NCI-H1417 treated with DMSO at 0.1 percent for 48 hours (cell line): ENCODE measurements around the gene CACHD1.
"Not testable (repeated sequence)": the region's sequence is repeated elsewhere in the genome, so short reads cannot be mapped to it uniquely, and the experiment has no call there.

Source experiments
- DNase-seq: peaks from one replicate; lab custom pipeline; 2025; lab: John Stamatoyannopoulos, UW

Gene CACHD1

GRCh38 chr1:64594446-64594845 is 124.5 kb downstream of the CACHD1 start:
- no peak for DNase-seq

- DNase-seq: no peak
Observed at GRCh38 chr1:64595871-64596515, 126.1 kb downstream of the CACHD1 start.

- DNase-seq: no peak
Observed at GRCh38 chr1:64597113-64597512, 127.2 kb downstream of the CACHD1 start.

GRCh38 chr1:64598100-64598571 is 128.2 kb downstream of the CACHD1 start:
- DNase-seq: no peak

DNA sequence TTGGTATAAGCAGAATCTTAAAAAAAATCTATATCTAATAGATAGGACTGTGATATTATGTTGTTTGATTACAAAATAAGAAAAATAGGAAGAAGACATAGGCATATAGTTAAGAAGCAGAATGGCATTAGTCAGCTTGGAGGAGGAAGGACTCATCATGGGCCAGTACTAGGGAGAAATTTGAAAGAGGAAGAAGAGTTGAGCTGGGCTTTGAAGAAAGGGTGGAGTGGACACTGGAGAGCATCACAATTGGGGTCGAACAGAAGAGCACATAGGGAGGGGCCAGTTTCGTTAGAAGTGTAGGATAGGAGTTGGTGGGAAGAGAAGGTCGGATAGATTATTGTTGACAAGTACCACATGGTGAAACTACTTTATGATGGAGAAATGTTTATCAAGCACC is 129.3 kb downstream of the CACHD1 start:
- DNase-seq: no peak

GRCh38 chr1:64601207-64601606 is 131.3 kb downstream of the CACHD1 start:
- no peak for DNase-seq

DNA sequence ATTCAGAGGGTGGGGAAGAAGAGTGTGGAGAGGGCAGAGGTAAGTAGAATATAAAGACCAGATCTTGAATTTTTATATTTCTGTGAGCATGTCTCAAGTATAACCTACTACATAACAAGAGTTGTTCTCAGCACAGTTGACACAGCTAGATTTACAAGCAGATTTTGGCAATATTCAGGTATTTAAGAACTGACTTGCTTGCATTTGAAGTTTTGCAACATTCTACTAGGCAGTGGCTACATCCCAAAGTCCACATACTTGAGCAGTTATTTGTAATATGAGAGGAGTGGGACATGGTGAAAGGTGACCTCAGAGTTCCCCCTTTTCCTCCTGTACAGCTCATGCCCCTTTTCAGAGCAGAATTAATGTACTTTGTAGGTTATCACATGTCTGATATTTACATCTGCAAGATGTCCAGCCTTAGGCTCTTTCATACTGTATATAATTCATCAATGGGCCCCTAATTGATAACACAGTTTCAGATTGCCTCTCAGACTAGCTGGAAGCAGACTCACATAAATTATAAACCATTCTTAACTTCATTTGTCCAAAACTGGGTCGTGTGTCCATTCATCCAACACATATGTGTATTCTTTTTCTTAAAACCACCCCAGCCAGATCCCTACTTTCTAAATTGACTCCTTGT is 138.2 kb downstream of the CACHD1 start:
- no peak for DNase-seq

GRCh38 chr1:64608651-64609048 is 138.7 kb downstream of the CACHD1 start:
- no peak for DNase-seq

DNA sequence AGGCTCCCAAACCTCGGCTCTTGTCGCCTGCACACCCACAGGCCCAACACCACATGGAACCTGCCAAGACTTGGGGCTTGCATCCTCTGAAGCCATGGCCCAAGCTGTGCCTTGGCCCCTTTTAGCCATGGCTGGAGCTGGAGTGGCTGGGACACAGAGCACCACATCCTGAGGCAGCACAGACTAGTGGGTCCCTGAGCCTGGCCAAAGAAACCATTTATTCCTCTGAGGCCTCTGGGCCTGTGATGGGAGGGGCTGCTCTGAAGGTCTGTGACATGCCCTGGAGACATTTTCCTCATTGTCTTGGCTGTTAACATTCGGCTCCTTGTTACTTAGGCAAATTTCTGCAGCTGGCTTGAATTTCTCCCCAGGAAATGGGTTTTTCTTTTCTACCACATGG is 141.0 kb downstream of the CACHD1 start:
- not testable (repeated sequence) for DNase-seq

- no peak for DNase-seq
Observed at GRCh38 chr1:64616039-64616438, 146.1 kb downstream of the CACHD1 start.

GRCh38 chr1:64623750-64624191 is 153.8 kb downstream of the CACHD1 start:
- no peak for DNase-seq

DNA sequence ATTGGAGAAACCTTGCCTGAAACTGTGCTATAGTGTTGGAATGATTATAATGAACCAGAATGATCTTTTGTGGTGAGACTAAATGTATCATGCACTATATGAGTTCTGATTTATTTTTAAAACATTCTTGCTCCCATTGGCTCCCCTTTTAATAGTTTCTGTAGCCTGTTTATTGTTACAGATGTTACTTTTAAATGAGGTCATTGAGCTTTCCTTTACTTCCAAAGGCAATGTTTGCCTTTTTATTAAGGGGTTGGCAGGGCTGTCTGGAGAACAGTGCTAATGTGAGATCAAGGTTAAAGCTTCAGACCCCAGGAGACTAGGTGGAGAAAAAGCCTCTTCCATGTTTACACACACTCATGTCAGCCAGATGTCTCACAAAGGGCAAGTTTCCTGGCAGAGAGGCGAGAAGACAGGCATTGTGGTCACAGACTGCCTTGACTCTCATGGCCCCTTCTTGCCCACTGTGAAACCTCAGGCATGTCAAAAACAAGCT is 154.3 kb downstream of the CACHD1 start:
- DNase-seq: no peak

- no peak for DNase-seq
Observed at GRCh38 chr1:64624808-64625207, 154.9 kb downstream of the CACHD1 start.

GRCh38 chr1:64630611-64631010 is 160.7 kb downstream of the CACHD1 start:
- DNase-seq: no peak

DNA sequence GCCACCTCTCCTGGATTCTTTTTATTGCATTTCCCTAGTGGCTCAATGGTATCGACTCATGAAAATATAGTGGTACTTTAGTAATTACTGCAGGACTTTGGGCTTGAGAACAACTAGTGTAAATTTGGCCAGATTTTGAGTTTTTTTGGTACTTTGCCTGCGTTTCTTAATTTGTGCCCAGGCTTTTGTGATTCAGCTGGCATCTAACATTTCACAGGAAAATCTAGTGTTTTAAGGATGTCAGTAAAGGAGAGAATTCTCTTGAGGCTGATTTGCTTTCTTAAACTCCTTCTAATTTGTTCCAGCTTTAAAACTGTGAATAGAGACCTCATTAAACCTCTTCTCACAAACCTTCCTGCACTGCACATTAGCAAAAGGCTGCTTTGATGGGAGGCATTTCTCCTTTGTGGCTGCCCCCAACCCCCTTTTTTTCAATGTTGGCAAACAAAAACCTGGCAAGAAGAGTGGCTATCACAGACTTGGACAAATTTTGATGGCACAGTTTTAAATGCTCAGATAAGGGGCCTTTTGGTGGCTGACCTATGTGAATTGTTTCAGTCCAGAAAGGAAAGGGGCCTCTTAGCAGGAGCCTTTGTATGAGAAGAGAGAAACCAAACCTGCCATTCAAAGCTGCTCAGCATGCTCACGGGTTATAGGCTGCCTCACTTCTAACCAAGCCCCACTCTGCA is 161.6 kb downstream of the CACHD1 start:
- no peak for DNase-seq

DNA sequence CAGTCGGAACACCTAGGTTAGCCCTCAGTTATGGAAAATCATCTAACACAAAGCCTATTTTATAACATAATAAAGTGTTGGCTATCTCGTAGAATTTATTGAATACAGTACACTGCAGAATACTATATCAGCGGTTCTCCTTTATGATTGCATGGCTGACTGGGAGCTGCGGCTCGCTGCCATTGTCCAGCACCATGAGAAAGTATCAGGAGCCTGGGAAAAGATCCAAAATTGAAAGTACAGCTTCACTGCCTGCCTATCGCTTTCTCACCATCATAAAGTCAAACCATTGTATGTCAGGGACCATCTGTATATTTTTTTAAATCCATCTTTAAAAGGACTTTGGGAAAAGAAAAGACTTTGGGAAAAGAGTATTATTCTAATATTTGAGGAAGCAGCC is 163.0 kb downstream of the CACHD1 start:
- no peak for DNase-seq

GRCh38 chr1:64645735-64646134 is 175.8 kb downstream of the CACHD1 start:
- no peak for DNase-seq

DNA sequence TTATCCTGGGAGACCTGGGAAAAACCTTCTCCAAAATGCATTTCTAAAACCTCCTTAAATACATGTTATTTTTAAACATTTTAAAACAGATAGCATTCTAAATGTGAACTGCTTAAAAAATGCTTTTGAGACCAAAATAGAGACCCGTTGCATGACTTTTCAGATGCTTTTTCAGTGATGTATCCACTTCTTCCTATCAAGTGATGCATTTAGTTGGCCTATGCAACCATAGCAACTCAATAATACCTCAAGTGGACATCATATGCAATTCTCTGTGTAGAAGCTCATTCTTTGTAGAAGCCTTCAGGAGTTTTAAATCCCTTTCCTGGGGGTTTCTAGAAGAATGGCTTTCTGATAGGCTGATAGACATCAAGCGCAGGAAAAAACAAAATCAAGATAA is 180.5 kb downstream of the CACHD1 start:
- DNase-seq: no peak

DNA sequence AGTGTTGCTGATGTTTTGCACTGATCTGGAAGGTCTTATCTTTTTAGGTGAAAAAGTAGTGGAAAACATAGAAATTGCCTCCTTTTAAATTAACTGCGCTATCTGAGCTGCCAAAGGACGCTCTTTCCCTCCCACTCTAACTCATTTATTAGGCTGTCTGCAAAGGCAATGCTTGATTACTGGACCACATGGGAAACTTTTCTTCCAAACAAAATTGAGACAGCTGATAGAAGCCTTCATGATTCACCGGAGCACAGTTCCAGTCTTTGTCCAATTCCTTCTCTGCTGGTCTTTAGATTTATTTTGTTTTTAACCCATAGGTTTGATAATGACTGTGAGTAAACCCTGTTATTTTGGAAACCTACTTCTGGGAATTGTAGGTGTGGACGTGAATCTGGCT is 181.9 kb downstream of the CACHD1 start:
- DNase-seq: no peak

GRCh38 chr1:64653466-64653865 is 183.5 kb downstream of the CACHD1 start:
- no peak for DNase-seq

DNA sequence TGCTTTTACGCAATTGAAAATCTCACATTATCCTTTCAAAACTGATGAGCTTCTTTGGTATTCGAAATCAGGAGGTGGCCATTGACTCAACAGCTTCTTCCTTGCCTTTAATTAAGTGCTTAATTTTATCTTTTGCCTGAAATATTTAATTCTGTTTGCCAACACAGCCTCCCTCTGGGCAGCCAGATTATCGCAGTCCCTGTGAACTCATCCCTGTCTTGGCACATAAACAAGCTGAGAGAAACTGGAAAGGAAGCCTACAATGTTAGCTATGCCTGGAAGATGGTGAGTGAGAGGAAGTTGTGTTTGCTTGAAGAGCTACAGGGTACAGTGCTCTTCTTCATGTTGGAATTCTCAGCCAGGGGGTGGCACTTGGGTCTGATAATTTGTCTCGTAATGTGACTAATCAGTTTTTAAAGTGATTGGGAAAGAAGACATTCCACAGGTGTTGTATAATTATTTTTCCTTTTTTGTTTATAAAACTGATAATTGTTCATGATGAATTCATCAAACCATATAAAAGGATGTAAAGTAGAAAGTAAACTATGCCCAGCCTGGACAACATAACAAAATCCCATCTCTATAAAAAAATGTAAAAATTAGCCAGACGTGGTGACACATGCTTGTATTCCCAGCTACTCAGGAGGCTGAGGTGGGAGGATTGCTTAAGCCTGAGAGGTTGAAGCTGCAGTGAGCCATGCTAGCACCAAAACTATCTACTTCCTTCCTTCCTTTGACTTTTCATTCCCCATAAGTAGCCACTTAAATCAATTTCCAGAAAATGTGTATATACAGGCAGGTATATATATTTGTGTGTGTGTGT is 184.8 kb downstream of the CACHD1 start:
- no peak for DNase-seq

DNA sequence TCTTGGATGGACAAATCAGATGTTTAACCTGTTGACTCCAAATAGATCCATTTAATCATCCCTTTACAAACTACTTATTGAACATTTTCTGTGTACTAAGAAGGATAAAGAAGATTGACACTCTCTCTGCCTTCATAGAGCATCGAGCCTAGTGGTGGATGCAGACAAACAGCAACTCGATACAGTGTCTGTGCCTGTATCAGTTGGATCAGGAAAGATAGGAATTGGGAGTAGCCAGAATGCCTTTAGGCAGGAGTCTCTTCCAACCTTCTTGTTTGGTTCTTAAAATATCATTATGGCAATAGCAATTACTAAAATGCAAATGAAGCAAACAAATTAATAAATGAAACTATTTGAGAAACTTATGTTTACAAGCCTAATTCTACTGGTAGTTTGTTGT is 185.9 kb downstream of the CACHD1 start:
- DNase-seq: no peak
